Non-pigmented ciliary epithelial cell (primary cell): Measurements from ENCODE around the gene NSUN7.

ENCODE experiments used
- DNase-seq: peaks from one replicate; pipeline ENCODE4 v3.0.0-alpha.2; 2010; ENCODE audit warnings: low read depth

NSUN7 gene

GRCh38 chr4:40848940-40849339 is 99.2 kb downstream of the NSUN7 start:
- no peak for DNase-seq

GRCh38 chr4:40850496-40850895 is 100.7 kb downstream of the NSUN7 start:
- no peak for DNase-seq

GRCh38 chr4:40856277-40856839 is 106.6 kb downstream of the NSUN7 start:
- no peak for DNase-seq

- DNase-seq = no peak
Measured at GRCh38 chr4:40856840-40857362, 107.1 kb downstream of the NSUN7 start.

- no peak for DNase-seq
Measured at GRCh38 chr4:40857956-40858355, 108.2 kb downstream of the NSUN7 start.

- no peak for DNase-seq
Measured at GRCh38 chr4:40858962-40859361, 109.2 kb downstream of the NSUN7 start.
